HCT116 (cell line): ENCODE measurements around the gene RALGPS2. TPM values are rescaled to one million over a fixed set of nuclear protein-coding genes. Genes with fewer than 3 reads are reported as not detected.

Experiments
- ATAC-seq: fragments of 200-7000 bp; cut with Tn5 transposase; 2 replicates; pipeline ENCODE4 v1.9.1; 2020; ENCODE audit warnings: mild to moderate bottlenecking, moderate library complexity
- BruUV-seq: library from RNA; stranded (reverse); fragments of 400-500 nt; replicated peaks from 2 replicates; lab custom pipeline; 2021; lab: Mats Ljungman, UMichigan
- CTCF ChIA-PET: fragments of 300-600 bp; sonication (Branson Sonifier 250); formaldehyde crosslinking; loops from one replicate; lab custom pipeline; 2021; ENCODE audit warnings: antibody characterized with exemption; lab: Charles Lee
- POLR2A ChIA-PET: fragments of 300-600, 350-600 bp; sonication (Branson Sonifier 250); formaldehyde crosslinking; loops from one replicate; lab custom pipeline; 2021; ENCODE audit warnings: antibody characterized with exemption; lab: Charles Lee
- RAD21 ChIA-PET, 2 experiments: fragments of 300-600 bp; sonication (Branson Sonifier 250); formaldehyde crosslinking; loops; one replicate each; lab custom pipeline; 2023; ENCODE audit warnings: low total read pairs in 2 of 2; ENCODE audit not compliant: uncharacterized antibody in 2 of 2, unreplicated experiment in 2 of 2, low non-redundant PET in 1 of 2; lab: Charles Lee
- DNase-seq: peaks from one replicate; pipeline ENCODE4 v3.0.0-alpha.2; 2010; ENCODE audit warnings: low read depth, low spot score
- H2AFZ ChIP-seq: fragments of 200-600 bp; shearing (Covaris generic), sonication (generic); 2 replicates; pipeline ENCODE4 v1.6.1; 2017; ENCODE audit warnings: low read depth, mixed run types, mixed read lengths, antibody characterized with exemption, low read length; ENCODE audit not compliant: poor library complexity, severe bottlenecking
- H3K27ac ChIP-seq: 2 replicates; pipeline ENCODE4 v1.5.1; 2012; ENCODE audit warnings: low read depth, low read length
- H3K27me3 ChIP-seq: fragments of 200-600 bp; sonication (generic); 2 replicates; pipeline ENCODE4 v1.6.1; 2016; ENCODE audit warnings: mixed run types, low read length, mixed read lengths; ENCODE audit not compliant: insufficient read depth
- H3K36me3 ChIP-seq, 2 experiments: fragments of 200-500 bp in 1 of 2; fragments of 200-600 bp in 1 of 2; sonication (Bioruptor generic) in 1 of 2; sonication (generic) in 1 of 2; 2 replicates each; pipeline versions ENCODE4 v1.5.1 to v1.6.1; 2014 to 2016; ENCODE audit warnings: low read length in 2 of 2, inconsistent platforms in 1 of 2, mixed read lengths in 1 of 2, mixed run types in 1 of 2; ENCODE audit not compliant: insufficient read depth in 2 of 2, control insufficient read depth in 1 of 2
- H3K4me1 ChIP-seq, 2 experiments: fragments of 200-600 bp in 1 of 2; sonication (generic) in 1 of 2; 2 replicates each; pipeline versions ENCODE4 v1.5.1 to v1.6.1; 2012 to 2017; ENCODE audit warnings: low read length in 2 of 2, inconsistent platforms in 1 of 2, mild to moderate bottlenecking in 1 of 2, mixed read lengths in 1 of 2, mixed run types in 1 of 2, moderate library complexity in 1 of 2; ENCODE audit not compliant: insufficient read depth in 2 of 2, control insufficient read depth in 1 of 2
- H3K4me2 ChIP-seq: fragments of 200-600 bp; sonication (generic); 2 replicates; pipeline ENCODE4 v1.6.1; 2017; ENCODE audit warnings: mixed run types, low read length, mixed read lengths
- H3K4me3 ChIP-seq, 2 experiments: fragments of 200-600 bp in 1 of 2; sonication (generic) in 1 of 2; replicated peaks in 1 of 2; 2 replicates each; pipeline ENCODE4 v1.5.1; 2011 to 2016; ENCODE audit warnings: low read length in 2 of 2, control low read depth in 1 of 2, low read depth in 1 of 2, mild to moderate bottlenecking in 1 of 2, mixed read lengths in 1 of 2, mixed run types in 1 of 2
- H3K79me2 ChIP-seq: fragments of 200-600 bp; sonication (generic); 2 replicates; pipeline ENCODE4 v1.6.1; 2017; ENCODE audit warnings: mild to moderate bottlenecking, mixed run types, low read length, moderate library complexity, mixed read lengths; ENCODE audit not compliant: insufficient read depth
- H3K9ac ChIP-seq: fragments of 200-600 bp; sonication (generic); 2 replicates; pipeline ENCODE4 v1.6.1; 2016; ENCODE audit warnings: low read length, mixed read lengths
- H3K9me2 ChIP-seq: fragments of 200-600 bp; sonication (generic), shearing (Covaris generic); 2 replicates; pipeline ENCODE4 v1.6.1; 2017; ENCODE audit warnings: mixed run types, mild to moderate bottlenecking, moderate library complexity; ENCODE audit not compliant: insufficient read depth
- H3K9me3 ChIP-seq, 2 experiments: fragments of 200-500 bp in 1 of 2; fragments of 200-600 bp in 1 of 2; sonication (Bioruptor generic) in 1 of 2; sonication (generic) in 1 of 2; 2 replicates each; pipeline ENCODE4 v1.6.1; 2014 to 2017; ENCODE audit warnings: low read length in 2 of 2, mixed read lengths in 2 of 2, inconsistent platforms in 1 of 2, low read depth in 1 of 2, mild to moderate bottlenecking in 1 of 2, mixed run types in 1 of 2, moderate library complexity in 1 of 2; ENCODE audit not compliant: control insufficient read depth in 1 of 2, insufficient read depth in 1 of 2
- H4K20me1 ChIP-seq: fragments of 200-600 bp; sonication (generic), shearing (Covaris generic); 2 replicates; pipeline ENCODE4 v1.6.1; 2017; ENCODE audit warnings: mixed run types, mild to moderate bottlenecking, moderate library complexity; ENCODE audit not compliant: insufficient read depth
- CBX3 ChIP-seq: IDR thresholded peaks from 2 replicates; pipeline ENCODE4 v1.6.1; 2012; ENCODE audit warnings: low read depth
- CEBPB ChIP-seq: IDR thresholded peaks from 2 replicates; pipeline ENCODE4 v1.6.1; 2012; ENCODE audit warnings: low read depth
- EGR1 ChIP-seq: IDR thresholded peaks from 2 replicates; pipeline ENCODE4 v1.6.1; 2012; ENCODE audit warnings: low read depth
- EZH2 ChIP-seq: fragments of 200-600 bp; sonication (generic); IDR thresholded peaks from 2 replicates; pipeline ENCODE4 v1.6.1; 2017; ENCODE audit warnings: antibody characterized with exemption, mixed run types
- FOSL1 ChIP-seq: IDR thresholded peaks from 2 replicates; pipeline ENCODE4 v1.6.1; 2012; ENCODE audit warnings: low read depth
- POLR2A ChIP-seq: IDR thresholded peaks from 2 replicates; pipeline ENCODE4 v1.7.0; 2011; ENCODE audit warnings: borderline replicate concordance; ENCODE audit not compliant: insufficient read depth, insufficient read length; ENCODE audit errors: extremely low read depth
- POLR2AphosphoS5 ChIP-seq: IDR thresholded peaks from 2 replicates; pipeline ENCODE4 v1.6.1; 2011; ENCODE audit warnings: mild to moderate bottlenecking, low read depth, low read length, moderate library complexity
- RAD21 ChIP-seq: IDR thresholded peaks from 2 replicates; pipeline ENCODE4 v1.6.1; 2012; ENCODE audit warnings: low read depth, mild to moderate bottlenecking
- SIN3A ChIP-seq: IDR thresholded peaks from 2 replicates; pipeline ENCODE4 v1.6.1; 2012; ENCODE audit warnings: low read depth
- SRF ChIP-seq: IDR thresholded peaks from 2 replicates; pipeline ENCODE4 v1.6.1; 2012; ENCODE audit warnings: low read depth
- YY1 ChIP-seq: IDR thresholded peaks from 2 replicates; pipeline ENCODE4 v1.6.1; 2011; ENCODE audit warnings: low read length, low read depth, moderate library complexity, mild to moderate bottlenecking; ENCODE audit not compliant: insufficient replicate concordance; ENCODE audit errors: extremely low read depth
- ZBTB33 ChIP-seq: IDR thresholded peaks from 2 replicates; pipeline ENCODE4 v1.6.1; 2011; ENCODE audit warnings: mild to moderate bottlenecking, low read length, moderate library complexity; ENCODE audit not compliant: insufficient replicate concordance; ENCODE audit errors: extremely low read depth
- ZFX ChIP-seq: fragments of 450-650 bp; IDR thresholded peaks from 2 replicates; pipeline ENCODE4 v1.6.1; 2017
- intact Hi-C: fragments of 100-400 bp; cut with micrococcal nuclease; formaldehyde crosslinking; loops from 2 replicates; pipeline ENCODE4 v1.10.0; 2022
- total RNA-seq: library from RNA; stranded (reverse); gene quantifications from one replicate; pipeline ENCODE4 v1.2.1, GENCODE V29; 2021; ENCODE audit not compliant: unreplicated experiment
- TF ChIP-seq, protein P1 (sequence below): IDR thresholded peaks from 2 replicates; pipeline ENCODE4 v1.6.1; 2012

Gene RALGPS2
- total RNA-seq, 1 experiment from 2014 or later = 25.6 TPM

DNA sequence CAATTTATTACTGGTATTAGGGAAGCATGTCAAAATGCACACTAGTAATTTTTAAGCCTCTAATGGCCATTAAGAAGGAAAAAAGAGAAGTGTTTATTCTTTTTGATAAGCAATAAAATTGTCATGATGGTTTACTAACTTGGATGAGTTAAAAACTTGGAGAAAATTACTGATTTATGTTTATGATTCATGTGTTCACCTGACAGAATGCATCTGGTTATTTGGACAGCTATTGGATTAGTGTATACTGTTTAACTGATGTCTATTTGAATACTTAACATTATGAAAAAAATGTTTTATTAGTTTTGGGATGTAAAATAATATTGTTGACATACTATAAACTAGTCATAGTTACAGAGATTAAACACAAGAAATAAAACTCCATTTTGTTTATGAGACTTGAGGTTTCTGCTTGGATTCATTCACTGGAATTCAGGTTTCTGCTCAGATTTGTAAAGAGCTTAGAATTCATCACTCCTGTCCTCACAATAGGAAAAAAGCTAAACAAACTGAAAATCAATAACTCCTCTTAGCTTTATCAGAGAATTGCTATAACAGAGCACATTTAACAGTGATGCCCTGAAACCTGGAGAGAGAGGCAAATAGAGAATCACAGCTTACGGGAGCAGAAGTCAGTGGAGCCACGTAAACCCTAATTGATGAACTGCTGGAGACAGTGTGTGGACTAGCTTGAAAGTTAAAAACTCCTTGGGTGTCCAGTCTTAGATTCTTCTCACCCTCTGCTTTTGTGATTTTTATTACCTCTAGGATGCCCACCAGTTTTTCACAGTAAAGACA lies 56.7 kb downstream of the RALGPS2 start:
- Histone ChIP-seq H3K4me2 (no peak overlapping the region), H3K27ac (no peak overlapping the region), H3K9me3 (no peaks in the 10 kb centered on the region; a peak in 1 of 4 replicates), H3K4me3 (no peak overlapping the region), H3K9ac (no peak overlapping the region), H4K20me1 (no peaks in the 10 kb centered on the region), H3K4me1 (no peaks in the 10 kb centered on the region), H2AFZ (no peak overlapping the region), H3K9me2 (no peaks in the 10 kb centered on the region), H3K27me3 (no peaks in the 10 kb centered on the region), H3K36me3 (no peaks in the 10 kb centered on the region), H3K79me2 (no peaks in the 10 kb centered on the region)
- no TSS peak for BruUV-seq
- TF ChIP-seq ZFX (no peak), SRF (no peak), EGR1 (no peak), YY1 (no peak), CEBPB (no peak), FOSL1 (no peak), SIN3A (no peak), CBX3 (no peak), EZH2 (no peak), RAD21 (no peak), POLR2A (no peak), ZBTB33 (no peak), POLR2AphosphoS5 (no peak)
- TF ChIP-seq, protein P1, sequence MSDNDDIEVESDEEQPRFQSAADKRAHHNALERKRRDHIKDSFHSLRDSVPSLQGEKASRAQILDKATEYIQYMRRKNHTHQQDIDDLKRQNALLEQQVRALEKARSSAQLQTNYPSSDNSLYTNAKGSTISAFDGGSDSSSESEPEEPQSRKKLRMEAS = no peak
- ATAC-seq = no peak
- intact Hi-C loops = no loop called here
- POLR2A ChIA-PET = no interaction called here
- RAD21 ChIA-PET = no interaction called here
- no peak for DNase-seq
- CTCF ChIA-PET = interaction anchor here (1.5 kb wide), 1 partner anchor 221 kb away, joined by 5 read pairs; no protein-coding TSS in a partner anchor
